ENCODE data around the gene EIF4E3.

Gene EIF4E3

DNA sequence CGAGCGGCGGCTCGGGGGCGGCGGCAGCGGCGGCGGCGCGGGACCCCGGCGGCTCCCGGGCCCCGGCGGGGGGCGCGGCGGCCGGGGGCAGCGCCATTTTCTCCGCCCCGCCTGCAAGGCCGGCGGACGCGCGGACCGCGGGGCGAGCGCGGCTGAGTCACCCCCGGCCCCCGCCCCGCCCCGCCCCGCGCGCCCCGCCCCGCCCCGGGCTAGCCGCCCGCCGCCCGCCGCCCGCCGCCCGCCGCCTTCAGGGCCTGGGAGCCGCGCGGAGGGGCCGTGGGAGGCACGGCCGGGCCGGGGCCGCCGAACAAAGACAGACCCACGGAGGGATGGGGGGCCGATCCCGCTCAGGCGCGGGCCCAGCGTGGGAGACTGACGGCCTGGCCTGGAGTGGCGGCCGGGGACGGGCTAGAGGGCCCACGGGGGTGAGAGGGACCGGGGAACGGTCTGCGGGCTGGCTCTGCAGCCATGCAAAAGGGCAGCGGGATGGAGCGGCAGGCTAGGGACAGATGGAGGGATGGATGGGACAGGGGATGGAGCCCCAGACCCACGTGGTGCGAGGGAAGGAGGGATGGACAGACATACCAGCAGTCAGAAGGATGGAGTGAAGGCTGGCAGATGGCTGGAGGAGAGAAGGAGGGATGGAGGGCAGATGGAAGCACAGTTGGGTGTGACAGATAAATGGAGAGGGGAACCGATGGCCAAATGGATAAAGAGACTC lies at the start of gene EIF4E3:
TSS of gene EIF4E3 (minus strand) at position 132 of the 721 bp plus-strand sequence. CDS start at position 97, 35 bp downstream.
- DNase-seq = peak; percentile 56

DNA sequence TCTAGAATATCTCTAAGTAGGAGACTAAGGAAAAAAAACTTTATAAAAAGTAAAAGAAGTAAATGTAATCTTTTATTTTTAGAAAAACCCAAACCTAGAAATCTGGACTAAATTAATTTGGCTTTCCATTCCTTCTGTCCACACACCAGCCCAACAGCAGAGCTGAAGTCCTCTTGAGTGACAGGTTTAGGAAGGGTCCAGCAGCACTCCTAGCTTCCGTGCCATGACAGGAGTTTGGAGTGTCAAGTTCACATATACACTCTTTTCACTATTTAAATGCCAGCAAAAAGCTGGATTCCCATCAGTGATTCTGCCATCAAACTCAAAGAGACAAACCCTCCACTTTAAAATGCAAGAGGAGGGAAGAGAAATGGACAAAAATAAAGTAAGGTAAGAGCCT lies 46.7 kb upstream of the EIF4E3 start:
- DNase-seq = no peak

DNA sequence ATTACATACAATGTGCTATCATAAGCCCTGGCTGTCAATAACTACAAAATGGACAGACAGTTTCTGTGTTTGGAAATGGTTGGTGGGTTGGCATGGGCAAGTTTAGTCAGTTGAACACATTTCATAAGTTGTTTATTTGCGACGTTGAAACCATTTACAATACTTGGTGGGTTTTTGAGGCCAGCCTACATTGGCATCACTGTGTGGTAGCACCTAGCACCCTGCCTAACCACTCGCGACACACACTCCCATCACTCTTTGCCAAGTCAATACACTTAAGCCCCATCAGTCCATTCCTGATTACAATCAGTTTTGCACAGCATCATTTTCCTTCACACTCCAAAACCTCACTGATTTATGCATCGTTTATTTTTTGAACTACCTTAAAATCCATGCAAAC lies 45.9 kb upstream of the EIF4E3 start:
- DNase-seq = no peak

DNA sequence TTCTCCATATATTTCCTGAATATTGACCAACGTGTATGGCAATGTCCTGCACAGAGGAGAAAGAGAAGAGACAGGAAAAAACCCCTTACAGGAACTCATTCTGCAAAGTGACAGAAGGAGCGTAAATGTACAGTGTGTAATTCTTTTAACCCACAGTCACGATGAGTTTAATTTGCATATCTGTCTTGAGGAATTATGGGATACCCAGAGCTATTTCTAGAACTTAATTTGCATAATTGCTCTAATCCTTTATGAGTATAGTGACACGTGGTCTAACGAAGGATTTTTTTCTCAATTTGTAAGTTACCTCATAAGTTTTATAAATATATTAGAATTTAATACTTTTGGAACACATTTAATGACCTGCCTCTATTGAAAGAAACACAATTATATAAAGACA lies 38.2 kb upstream of the EIF4E3 start:
- peak; percentile 23 for DNase-seq

DNA sequence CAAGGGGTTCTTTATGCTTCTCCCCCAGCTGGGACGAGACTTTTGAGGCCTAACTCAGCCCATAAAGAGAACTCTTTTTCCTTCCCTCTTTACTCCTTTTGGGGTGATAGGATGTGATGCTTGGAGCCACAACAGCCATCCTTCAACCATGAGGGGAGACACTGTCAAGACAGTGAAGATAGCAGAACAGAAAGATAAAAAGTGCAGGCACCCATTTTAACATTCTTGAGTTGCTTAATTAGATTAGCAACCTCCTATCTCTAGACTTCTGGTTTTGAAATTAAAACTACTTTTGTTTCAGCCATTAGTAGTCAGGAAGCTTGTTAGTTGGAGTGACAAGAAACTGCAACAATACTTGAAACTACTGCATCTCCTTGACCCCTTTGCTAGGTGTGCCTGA lies 34.9 kb upstream of the EIF4E3 start:
- DNase-seq = no peak

DNA sequence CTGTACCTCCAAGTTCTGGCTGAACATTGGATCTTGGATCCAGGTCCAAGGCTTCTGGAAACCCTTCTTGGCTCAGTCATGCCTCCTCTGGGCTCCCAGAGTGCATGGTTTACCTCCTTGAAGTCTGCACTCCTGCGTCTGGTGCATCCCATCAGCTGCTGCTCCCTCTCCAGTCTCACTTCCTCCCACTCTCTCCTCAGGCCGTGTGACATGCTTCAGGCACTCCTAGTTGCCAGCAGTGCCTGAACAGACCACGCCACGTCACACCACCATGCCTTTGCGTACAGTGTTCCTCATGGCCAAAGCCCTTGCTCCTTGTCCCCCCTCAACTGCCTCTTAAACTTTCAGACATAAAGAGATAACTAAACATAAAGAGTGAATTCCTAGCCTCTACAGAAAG lies 34.2 kb upstream of the EIF4E3 start:
- DNase-seq = peak; percentile 71

DNA sequence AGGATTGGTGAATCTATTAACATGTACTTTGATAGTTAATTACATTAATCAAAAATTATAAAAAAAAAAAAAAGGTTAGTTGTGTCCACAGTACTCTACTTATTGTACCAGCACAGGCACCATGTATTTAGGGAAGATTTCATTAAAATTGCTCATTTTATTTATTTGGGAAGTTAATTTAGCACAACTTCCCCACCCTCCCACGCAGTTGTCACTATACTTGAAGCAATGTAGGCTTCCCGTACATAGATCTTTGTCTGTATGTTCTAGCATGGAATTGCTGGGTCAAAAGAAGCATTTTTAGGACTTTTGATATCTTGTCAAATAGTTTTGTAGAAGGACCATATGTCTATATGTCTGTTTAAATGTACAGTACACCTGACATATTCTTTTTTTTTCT lies 32.9 kb upstream of the EIF4E3 start:
- DNase-seq = peak; percentile 62

DNA sequence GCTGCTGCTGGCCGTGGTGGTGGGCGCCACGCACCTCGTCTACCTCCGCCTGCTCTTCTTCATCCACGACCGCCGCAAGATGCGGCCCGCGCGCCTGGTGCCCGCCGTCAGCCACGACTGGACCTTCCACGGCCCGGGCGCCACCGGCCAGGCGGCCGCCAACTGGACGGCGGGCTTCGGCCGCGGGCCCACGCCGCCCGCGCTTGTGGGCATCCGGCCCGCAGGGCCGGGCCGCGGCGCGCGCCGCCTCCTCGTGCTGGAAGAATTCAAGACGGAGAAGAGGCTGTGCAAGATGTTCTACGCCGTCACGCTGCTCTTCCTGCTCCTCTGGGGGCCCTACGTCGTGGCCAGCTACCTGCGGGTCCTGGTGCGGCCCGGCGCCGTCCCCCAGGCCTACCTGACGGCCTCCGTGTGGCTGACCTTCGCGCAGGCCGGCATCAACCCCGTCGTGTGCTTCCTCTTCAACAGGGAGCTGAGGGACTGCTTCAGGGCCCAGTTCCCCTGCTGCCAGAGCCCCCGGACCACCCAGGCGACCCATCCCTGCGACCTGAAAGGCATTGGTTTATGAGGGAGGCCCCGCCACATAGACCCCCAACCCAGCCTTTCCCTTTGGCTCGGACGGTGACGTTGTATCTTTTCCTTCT lies 29.5 kb upstream of the EIF4E3 start:
- DNase-seq = no peak

DNA sequence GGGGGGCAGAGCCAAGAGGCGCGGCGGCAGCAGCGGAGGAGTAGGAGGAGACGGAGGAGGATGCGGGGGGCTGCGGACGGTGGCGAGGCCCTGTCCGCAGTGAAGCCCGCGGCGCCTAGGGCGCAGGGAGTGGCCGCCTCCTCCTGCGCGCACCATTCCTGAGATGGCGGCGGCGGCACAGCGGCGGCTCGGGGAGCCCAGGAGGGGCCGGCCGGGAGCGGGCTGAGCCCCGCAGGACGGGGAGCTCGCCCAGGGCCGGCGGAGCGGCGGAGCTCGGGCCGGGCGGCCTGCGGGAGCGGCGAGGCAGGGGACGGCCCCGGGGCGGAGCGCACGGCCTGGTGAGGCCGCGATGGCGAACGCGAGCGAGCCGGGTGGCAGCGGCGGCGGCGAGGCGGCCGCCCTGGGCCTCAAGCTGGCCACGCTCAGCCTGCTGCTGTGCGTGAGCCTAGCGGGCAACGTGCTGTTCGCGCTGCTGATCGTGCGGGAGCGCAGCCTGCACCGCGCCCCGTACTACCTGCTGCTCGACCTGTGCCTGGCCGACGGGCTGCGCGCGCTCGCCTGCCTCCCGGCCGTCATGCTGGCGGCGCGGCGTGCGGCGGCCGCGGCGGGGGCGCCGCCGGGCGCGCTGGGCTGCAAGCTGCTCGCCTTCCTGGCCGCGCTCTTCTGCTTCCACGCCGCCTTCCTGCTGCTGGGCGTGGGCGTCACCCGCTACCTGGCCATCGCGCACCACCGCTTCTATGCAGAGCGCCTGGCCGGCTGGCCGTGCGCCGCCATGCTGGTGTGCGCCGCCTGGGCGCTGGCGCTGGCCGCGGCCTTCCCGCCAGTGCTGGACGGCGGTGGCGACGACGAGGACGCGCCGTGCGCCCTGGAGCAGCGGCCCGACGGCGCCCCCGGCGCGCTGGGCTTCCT lies 28.8 kb upstream of the EIF4E3 start, which contains the start of gene GPR27:
TSS of gene GPR27 (plus strand) at position 155 of the 909 bp plus-strand sequence. CDS start at position 350, 195 bp downstream.
- DNase-seq = peak; percentile 22

DNA sequence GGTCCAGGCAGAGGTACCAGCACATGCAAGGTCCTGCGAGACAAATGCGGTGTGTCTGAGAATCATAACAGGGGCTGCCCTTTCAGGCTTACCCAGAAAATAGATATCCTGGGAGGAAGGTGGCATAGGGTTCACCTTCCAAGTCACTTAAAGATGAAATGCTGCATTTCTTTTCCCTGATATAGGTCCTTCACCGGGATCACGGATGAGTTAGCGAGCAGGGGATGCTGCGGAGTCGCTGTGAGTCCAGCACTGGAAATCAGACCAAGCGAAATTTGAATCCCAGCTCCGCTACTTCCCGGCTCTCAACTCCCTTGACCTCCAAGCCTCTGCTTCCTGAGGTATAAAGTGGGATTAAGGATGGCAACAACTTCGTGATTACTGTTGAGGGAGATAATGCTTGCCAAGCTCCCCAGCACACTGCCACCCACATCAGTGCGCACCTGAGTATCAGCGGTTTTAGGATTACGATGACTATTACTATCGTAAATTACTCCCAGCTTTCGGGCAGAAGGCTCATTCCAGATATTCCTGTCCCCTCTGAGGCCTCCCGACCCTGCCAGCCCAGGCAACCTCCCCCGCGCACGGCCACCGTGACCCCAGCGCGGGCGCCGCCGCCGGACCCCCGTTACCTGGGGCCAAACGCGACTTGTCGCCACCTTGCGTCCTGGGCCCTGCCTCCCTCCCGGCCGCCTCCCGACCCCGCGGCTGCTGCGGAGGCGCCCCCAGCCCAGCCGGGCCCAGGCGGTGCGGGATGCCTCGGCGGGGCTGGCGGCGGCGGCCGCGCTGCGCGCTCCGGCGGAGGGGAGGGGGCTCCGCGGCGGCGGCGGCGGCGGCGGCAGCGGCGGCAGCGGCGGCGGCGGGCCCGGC lies 27.9 kb upstream of the EIF4E3 start:
- no peak for DNase-seq

DNA sequence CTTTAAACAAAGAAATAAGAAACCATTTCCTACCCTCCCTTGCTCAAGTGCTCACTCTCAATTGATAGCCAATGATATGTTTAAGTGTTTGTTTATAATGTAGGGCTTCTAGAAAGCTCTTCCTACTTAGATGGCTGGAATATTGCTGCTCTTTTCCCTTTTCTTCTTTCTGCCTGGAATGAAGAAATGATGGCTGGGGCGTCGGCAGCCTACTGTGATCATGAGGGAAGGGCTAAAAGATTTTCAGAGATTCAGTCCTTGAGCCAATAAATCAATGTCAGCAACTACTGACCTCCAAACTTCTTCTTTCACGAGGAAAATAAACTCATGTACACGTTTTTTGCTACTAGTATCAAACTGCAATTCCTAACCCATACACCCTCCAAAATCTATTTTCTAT lies 26.4 kb upstream of the EIF4E3 start:
- no peak for DNase-seq

DNA sequence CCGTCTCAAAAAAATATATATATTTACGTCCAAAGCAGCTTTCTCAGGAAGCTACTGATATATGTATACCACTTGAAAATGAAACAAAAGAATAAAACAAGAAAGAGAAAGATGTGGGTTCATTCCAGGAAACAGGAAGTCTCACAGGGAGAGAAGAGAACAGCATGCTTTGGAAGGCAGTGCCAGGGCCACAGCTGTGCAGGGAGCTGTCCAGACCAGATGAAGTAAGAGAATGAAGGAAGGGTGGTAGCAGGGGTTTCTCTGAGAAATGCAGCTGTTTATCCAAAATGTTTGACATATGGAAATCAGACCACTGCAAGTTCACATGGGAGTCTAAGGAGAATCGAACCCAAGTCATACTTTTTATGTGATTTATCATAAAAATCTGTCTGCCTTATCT lies 19.5 kb upstream of the EIF4E3 start:
- no peak for DNase-seq

DNA sequence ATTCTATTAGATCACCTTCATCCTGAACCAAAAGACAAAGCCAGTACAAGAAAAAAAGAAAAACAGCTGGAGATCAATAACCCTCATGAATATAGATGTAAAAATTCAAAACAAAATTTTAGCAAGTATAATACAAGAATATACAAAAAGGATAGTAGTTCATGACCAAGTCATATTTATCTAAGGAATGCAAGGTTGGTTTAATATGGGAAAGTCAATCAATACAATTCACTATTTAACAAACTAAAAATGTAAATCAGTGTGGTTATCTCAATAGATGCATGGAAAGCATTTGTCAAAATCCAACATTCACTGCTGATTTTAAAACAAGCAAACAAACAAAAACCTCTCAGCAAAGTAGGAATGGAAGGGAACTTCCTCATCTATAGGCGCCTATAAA lies 17.4 kb upstream of the EIF4E3 start:
- no peak for DNase-seq

DNA sequence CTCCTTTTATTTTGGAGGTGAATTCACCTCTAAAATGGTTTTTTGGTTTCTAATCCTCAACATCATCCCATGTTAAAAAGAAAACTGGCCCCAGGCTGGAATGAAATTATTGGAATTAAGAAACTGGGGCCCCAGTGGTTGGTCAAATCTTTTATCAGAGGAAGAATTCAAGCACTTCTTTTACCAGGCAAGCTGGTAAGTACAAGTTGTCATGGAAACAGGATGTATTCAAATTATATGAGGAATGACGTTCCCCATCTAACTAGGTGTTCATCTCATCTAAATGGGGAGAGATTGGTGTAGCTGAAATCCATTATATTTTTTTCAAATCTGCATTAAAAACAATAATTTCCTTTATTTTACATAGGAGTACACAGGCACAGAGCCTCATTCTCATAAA lies 9.7 kb upstream of the EIF4E3 start:
- no peak for DNase-seq

DNA sequence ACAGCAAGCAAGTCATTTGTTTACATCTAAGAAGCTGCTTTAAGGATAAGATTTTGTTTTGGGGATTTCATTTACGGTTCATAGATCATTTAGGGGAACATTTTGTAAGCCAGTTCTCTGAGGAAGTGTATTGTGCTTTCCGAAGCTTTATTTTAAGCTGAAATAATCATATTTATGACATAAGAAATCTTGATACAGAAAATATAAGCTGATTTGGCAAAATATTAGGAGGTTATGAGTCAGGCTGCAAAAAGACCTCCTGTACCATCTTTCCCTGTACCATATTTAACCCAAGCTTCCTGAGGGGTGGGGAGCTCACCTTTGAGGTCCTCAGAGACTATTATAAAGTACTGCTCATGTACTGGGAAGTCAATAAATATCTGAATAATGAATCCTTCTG lies 8.1 kb upstream of the EIF4E3 start:
- no peak for DNase-seq

DNA sequence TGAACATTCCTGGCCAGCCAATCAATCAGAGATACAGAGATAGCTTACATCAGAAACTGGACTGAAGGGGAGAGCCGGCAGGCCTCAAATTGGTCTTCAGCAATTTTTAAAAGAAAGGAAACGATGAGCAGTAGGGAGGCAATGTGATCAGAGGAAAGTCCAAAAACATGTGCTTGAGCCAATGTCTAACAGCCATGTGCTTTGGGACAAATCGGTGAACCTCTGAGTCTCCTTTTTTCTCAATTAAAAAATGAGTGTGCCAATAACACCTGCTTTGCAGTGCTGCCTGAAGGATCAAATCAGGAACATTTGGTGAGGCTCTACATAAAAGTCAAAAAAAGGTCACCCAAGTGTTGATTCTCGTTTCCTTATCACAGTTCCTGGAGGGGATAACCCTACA lies 7.4 kb upstream of the EIF4E3 start:
- DNase-seq = no peak

DNA sequence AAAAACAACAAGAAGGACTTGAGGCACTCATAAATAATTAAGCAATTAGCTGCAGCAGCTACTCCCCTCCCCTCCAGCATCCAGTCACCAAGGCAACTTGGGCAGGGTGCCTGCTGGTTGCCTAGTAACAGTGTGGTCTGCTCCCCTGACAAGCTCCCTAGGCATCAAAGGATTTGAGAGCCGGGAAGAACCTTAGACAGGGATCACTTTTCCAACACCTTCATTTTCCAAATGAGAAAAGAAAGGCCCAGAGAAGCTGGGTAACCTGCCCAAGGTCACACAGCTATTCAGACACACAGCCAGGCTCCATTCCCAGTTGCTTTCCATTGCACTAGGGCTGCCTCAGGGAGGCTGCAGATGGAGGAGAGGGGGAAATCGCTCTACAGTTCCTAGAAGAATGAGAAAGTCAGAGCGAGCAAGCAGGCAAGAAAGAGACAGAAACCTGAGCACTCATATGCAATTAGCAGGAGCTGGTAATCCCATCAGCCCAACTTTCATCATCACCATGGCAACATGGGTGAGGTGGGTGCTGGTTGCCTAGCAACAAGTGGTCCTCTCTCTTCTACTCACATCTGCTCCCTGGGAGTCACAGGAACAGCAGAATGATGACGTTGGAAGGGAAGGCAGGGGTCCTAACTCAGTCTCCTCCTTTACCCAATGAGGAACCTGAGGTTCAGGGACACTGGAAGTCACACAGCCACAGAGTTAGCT lies 3.6 kb upstream of the EIF4E3 start:
- peak; percentile 7 for DNase-seq

DNA sequence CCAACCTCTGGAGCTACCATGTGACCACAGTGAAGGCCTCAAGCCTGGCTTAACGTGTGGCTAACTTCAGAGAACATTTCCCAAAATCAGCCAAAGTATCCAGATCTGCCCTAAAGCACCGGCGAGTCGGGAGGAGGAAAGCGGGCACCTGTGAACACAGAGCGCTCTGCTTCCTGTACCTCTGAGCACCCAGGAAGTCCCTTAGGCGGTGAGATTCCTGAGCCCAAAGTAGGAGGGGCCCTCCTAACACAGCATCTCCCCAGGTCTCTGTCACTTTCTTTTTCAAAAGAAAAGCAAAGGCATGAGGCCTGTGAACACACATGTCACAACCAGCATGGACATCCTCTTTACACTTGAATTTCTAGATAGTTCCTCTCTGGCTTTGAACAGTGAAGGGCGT lies 944 bp upstream of the EIF4E3 start:
- peak; percentile 54 for DNase-seq

DNA sequence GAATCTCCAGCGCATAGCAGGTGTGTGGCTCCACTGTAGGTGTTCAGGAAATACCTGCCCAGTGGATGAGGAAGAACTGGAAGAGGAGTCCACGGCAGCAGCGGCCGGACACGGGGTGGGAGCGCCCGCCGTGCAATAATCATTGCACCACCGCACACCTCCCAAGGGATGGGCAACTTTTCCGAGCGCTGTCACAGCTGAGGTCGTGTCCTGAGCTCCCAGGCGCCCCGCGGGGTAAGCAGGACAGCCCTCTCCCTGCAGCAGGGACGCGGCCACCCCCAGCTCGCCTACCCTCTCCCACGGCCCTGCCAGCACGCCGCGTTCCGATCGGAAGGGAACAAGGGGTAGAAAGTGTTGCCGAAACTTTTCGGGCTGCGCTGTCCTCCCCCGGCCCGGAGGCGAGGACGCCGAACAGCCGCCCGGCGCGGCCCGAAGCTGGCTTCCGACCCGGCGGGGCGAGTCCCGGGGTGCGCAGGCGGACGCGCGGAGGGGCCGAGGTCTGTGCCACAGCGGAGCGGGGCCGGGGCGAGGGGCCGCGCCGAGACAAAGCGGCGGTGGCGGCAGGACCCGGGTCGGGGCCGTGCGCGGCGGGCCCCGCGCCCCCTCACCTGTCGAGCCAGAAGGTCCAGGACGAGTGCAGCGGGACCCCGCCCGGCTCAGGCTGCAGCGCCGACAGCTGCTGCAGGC lies 475 bp downstream of the EIF4E3 start:
- DNase-seq = peak; percentile 27

DNA sequence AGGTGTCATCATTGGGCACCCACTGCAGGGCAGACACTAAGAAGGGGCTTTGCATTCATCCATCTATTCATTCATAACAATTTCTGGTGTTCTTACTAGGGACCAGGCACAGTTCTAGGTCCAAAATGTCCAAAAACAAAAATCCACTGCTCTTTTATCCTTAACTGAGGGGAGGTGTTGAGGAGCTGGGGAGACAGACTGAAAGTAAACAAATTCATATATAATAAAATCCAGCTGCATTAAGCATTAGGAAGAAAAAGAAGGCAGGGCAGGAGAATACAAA lies 1.1 kb downstream of the EIF4E3 start:
- no peak for DNase-seq

DNA sequence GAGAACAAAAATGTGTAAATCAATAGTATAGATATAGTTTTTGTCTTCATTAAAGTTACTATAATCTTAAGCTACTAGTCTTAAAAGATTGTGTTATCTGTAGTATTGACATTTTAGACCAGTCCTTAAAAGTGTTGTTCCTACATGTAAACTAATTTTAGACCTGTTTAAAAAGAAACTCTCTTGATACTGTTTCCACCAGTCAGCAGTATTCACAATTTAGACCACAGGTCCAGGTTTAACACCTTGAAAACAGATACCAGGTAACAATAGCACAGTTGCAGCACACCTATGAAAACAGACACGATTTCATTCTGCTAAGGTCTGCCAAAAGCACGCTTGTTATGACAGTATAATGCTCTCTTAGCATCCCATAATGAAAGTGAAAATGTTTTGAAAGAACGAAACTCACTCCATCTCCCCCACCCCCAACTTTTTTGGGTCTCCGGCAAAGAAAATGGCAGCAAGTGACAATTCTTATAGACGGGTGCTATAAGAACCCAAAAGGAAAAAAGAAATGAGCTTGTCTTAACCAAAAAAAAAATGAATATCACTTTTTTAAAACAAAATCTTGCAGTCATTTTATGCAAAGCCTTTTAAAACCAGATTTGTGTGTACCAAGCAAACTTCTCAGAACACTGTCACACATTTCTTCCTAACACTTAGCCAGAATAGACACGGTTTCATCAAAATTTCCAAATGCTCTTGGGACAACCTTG lies 1.6 kb downstream of the EIF4E3 start:
- DNase-seq = peak; percentile 58

Data from inflammatory macrophage treated with lipopolysaccharide for 4 hours (primary cell).